Measurements from ENCODE around the gene GALNT18.

GALNT18 gene

DNA sequence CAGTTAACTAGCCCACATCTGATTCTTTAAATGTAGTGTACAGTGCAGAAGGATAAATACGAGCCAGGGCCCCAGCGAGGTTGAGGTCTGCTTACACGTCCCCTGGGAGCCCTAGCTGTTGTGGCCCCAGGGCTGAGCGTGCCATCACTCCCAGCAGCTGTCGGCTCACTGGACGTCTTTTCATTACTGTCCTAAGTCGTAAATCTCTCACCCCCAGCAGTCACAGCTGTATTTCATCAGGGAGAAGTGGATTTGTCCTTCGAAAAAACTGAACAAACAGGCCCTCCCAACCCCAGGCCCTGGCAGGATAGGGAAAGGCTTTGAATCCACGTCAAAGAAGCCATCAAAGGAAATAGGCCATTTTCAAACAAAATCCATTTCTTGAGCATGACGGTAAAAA is 158.4 kb downstream of the GALNT18 start:
- no peak overlapping the region for H3K4me3 ChIP-seq (replicated peaks; ENCODE audit: low read depth, low read length)
- TF ChIP-seq, protein P1, sequence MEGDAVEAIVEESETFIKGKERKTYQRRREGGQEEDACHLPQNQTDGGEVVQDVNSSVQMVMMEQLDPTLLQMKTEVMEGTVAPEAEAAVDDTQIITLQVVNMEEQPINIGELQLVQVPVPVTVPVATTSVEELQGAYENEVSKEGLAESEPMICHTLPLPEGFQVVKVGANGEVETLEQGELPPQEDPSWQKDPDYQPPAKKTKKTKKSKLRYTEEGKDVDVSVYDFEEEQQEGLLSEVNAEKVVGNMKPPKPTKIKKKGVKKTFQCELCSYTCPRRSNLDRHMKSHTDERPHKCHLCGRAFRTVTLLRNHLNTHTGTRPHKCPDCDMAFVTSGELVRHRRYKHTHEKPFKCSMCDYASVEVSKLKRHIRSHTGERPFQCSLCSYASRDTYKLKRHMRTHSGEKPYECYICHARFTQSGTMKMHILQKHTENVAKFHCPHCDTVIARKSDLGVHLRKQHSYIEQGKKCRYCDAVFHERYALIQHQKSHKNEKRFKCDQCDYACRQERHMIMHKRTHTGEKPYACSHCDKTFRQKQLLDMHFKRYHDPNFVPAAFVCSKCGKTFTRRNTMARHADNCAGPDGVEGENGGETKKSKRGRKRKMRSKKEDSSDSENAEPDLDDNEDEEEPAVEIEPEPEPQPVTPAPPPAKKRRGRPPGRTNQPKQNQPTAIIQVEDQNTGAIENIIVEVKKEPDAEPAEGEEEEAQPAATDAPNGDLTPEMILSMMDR (IDR thresholded peaks at IDR 0.05; ENCODE audit: low read depth, low read length, missing control alignments): no peak
- DNase-seq (ENCODE audit: extremely low read depth, low read depth): no peak

DNA sequence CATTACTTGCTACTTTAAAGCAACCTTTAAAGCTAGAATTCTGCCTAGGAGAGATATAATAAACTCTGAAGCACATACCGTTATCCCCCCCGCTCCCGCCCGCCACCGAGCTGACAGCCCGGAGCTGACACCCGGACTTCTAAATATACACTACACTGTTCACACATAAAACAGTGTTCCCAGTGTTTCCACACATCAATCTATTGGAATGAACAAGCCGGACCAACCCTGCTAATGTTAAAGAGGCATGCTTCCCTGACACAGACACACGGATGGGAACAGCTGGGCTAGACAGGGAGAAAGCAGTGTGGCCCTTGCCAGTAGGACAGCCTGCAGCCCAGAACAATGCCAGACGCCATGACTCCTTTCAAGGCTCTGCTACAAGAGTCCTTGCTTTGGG is 160.3 kb downstream of the GALNT18 start:
- TF ChIP-seq, protein P1 (IDR thresholded peaks at IDR 0.05; ENCODE audit: low read depth, low read length, missing control alignments): no peak
- no peak for DNase-seq (ENCODE audit: extremely low read depth, low read depth)

DNA sequence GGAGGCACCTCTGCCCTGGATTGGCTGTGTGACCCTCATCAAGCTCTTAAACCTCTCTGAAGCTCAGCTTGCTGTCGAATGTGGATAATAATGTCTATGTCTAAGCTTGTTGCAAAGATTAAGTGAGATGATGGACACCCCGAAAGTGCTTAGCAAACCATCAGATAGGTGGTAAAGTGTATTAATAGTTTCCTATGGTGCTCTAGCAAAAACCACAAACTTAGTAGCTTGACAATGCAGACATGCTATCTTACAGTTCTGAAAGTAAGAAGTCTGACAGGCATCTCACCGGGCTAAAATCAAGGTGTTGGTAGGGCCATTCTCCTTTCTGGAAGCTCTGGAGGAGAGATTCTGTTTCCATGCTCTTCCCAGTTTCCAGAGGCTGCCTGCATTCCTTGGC is 162.2 kb downstream of the GALNT18 start:
- DNase-seq (ENCODE audit: extremely low read depth, low read depth): no peak
- H3K4me3 ChIP-seq (replicated peaks; ENCODE audit: low read depth, low read length): no peak overlapping the region
- TF ChIP-seq, protein P1 (IDR thresholded peaks at IDR 0.05; ENCODE audit: low read depth, low read length, missing control alignments): no peak

More for the DNA sequence above, 160.3 kb downstream of the GALNT18 start:
- H3K4me3 ChIP-seq (replicated peaks; ENCODE audit: low read depth, low read length): no peak overlapping the region

DNA sequence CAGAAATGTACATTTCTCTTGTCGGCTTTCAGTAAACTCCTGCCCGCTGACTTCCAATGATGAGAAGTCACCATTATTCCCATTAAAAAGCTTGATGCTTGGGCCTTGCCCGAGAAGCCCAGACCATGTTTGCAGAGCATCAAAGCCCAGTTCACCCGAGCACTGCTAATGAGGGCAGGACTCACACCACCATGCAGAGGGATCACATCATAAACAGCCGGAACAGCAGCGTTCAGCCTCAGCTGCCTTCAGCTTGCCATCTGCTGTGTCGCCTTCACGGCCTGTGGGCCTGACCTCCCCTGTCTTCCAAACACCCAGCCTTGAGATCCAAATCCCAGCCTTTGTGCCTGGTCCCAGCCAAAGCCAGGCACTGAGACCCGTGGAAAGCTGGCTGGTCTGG is 163.3 kb downstream of the GALNT18 start:
- no peak for DNase-seq (ENCODE audit: extremely low read depth, low read depth)
- no peak overlapping the region for H3K4me3 ChIP-seq (replicated peaks; ENCODE audit: low read depth, low read length)
- TF ChIP-seq, protein P1 (IDR thresholded peaks at IDR 0.05; ENCODE audit: low read depth, low read length, missing control alignments): no peak

DNA sequence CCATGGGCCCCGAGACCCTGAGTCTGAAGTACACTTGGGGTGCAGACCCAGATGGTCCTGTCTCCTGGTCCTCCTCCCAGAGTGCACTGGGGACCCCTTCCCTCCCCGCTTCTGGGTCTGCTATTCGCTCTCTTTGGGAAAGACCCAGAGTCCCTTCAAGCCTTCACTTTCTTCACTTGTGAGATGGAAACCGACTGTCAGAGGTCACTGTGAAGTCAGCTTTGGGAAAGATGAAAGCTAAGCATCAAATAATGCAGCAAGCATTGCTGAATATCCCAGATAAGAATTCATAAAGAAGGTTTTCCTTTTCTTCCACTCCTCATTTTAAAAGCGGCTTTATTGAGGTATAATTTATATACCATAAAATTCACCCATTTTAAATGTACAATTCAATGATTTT is 163.8 kb downstream of the GALNT18 start:
- TF ChIP-seq, protein P1 (IDR thresholded peaks at IDR 0.05; ENCODE audit: low read depth, low read length, missing control alignments): no peak
- H3K4me3 ChIP-seq (replicated peaks; ENCODE audit: low read depth, low read length): no peak overlapping the region
- DNase-seq (ENCODE audit: extremely low read depth, low read depth): no peak

DNA sequence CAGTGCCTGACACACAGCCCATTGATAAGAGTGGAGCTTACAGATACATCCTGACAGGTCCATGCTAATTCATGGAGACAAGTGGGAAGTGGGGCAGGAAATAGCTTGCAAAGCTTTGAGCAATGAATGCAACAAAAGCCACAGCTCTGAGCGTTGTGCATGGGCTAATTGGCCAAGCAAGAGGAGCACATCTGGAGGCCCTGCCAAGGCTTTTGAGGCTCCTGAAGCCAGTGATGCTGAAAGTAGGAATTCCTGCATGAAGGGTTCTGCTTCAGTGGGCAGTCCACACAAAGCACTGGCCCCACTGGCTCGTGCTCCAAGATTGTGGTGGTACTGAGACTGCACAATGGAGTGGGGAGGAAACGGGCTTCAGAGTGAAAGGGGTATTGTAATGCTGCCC is 164.9 kb downstream of the GALNT18 start:
- no peak for DNase-seq (ENCODE audit: extremely low read depth, low read depth)
- H3K4me3 ChIP-seq (replicated peaks; ENCODE audit: low read depth, low read length): no peak overlapping the region
- TF ChIP-seq, protein P1 (IDR thresholded peaks at IDR 0.05; ENCODE audit: low read depth, low read length, missing control alignments): no peak

DNA sequence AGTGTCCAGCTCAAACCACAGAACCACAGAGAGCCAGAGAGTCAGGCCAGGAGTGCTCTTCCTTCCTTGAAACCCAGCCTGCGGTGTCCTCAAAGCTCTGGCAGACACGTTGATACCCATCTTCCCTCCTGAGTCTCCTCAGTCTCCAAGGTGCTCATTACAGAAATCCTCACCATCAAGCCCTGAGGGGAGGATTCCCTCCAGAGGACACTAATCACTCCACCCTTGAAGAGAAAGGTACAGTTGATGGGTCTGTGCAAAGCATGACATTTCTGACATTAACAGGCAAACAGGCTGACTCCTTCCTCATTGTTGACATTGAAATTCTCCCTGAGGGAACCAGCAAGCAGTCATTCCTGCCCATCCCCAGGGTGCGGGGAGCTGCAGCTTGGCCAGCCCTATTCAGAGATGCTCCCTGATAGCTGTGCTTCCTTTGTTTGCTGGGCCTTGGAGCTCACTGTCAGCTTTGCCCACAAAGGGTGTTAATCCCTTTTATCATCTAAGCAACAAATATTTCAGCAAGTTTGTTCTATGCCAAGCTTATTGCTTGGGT is 167.1 kb downstream of the GALNT18 start:
- TF ChIP-seq, protein P1 (IDR thresholded peaks at IDR 0.05; ENCODE audit: low read depth, low read length, missing control alignments): no peak
- no peak overlapping the region for H3K4me3 ChIP-seq (replicated peaks; ENCODE audit: low read depth, low read length)
- no peak for DNase-seq (ENCODE audit: extremely low read depth, low read depth)

All from HFF-Myc (cell line).